ENCODE results near the gene KRT32.

DNA sequence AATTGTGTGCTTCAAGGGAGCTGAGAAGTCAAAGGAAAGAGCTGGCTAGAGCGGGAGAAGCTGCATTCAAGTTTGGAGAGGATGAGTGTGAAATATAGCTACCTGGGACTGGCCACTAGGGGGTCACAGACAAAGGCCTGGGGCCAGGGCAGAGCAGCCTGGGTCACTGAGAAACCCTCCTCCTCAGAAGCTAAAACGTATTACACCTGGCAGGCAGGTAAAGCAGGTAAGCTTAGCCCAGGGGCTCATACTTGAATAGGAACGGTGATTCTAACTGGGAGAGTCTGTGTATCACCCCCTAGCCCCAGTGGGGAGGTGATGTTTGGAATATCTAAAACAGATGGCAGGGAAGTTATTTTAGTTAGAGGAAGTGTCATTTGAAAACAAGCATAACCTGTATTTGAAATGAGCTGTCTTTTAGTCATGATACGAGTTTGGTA is 49.6 kb downstream of the KRT32 start:
- TF ChIP-seq, protein P1, sequence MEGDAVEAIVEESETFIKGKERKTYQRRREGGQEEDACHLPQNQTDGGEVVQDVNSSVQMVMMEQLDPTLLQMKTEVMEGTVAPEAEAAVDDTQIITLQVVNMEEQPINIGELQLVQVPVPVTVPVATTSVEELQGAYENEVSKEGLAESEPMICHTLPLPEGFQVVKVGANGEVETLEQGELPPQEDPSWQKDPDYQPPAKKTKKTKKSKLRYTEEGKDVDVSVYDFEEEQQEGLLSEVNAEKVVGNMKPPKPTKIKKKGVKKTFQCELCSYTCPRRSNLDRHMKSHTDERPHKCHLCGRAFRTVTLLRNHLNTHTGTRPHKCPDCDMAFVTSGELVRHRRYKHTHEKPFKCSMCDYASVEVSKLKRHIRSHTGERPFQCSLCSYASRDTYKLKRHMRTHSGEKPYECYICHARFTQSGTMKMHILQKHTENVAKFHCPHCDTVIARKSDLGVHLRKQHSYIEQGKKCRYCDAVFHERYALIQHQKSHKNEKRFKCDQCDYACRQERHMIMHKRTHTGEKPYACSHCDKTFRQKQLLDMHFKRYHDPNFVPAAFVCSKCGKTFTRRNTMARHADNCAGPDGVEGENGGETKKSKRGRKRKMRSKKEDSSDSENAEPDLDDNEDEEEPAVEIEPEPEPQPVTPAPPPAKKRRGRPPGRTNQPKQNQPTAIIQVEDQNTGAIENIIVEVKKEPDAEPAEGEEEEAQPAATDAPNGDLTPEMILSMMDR (IDR thresholded peaks at IDR 0.05) = peak in 1 of 2 donors; percentile 22
- no peak for TF ChIP-seq POLR2A (IDR thresholded peaks at IDR 0.05)
- no peak for TF ChIP-seq EP300 (IDR thresholded peaks at IDR 0.05)
- no peak for TF ChIP-seq POLR2AphosphoS5 (IDR thresholded peaks at IDR 0.05)
